HFF-Myc (cell line): ENCODE data around the gene C2orf81.
"Not testable (repeated sequence)": the region's sequence is repeated elsewhere in the genome, so short reads cannot be mapped to it uniquely, and the experiment has no call there.

Experiments used
- DNase-seq: peaks from one replicate; pipeline ENCODE4 v3.0.0-alpha.2; 2011; ENCODE audit warnings: low read depth; ENCODE audit errors: extremely low read depth
- H3K4me3 ChIP-seq: replicated peaks from 2 replicates; pipeline ENCODE4 v1.5.1; 2011; ENCODE audit warnings: low read depth, mild to moderate bottlenecking, control low read depth, low read length
- CTCF ChIP-seq: IDR thresholded peaks from 2 replicates; pipeline ENCODE4 v1.5.1; 2012; ENCODE audit warnings: mild to moderate bottlenecking, low read depth, low read length, control low read depth; ENCODE audit errors: missing control alignments

C2orf81 gene

GRCh38 chr2:74424995-74425406 is 3.6 kb upstream of the C2orf81 start:
- DNase-seq: no peak
- no peak overlapping the region for H3K4me3 ChIP-seq
- no peak for TF ChIP-seq CTCF

DNA sequence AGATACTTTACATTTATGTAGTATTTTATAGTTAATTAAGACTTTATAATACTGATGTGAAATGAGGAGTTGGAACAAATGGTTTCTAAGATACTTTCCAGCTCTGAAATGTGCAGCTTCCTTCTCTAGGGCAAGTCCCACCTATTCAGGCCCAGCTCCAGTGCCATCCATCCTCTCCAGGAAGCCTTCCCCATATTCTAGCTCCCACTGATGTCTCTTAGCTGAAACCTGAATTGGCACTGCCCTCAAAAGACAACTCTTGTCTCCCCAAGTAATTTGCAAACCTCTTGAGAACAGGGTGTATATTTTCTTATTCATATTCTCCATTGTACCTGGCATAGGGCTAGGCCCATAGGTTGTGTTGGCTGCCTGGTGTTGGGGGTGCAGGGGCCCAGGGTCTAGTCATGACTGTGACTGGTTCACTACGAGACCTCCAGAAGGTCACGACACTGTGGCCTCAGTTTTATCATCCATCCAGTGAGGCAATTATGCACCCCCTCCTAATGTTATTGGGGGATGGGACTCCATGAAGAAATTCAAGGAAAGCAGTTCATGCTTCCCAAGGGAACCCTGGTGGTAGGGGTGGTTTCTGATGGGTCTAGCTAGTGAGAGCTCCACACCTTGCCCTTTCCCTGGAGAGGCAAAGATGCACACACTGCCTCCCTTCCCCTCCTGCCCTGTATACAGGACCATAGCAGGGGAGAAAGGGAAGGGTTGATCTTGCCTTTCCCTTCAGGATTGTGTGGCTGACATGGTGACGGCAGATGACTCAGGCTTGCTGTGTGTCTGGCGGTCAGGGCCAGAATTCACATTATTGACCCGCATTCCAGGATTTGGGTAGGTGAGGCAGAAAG is 2.9 kb upstream of the C2orf81 start:
- TF ChIP-seq CTCF: no peak
- no peak for DNase-seq
- no peak overlapping the region for H3K4me3 ChIP-seq

DNA sequence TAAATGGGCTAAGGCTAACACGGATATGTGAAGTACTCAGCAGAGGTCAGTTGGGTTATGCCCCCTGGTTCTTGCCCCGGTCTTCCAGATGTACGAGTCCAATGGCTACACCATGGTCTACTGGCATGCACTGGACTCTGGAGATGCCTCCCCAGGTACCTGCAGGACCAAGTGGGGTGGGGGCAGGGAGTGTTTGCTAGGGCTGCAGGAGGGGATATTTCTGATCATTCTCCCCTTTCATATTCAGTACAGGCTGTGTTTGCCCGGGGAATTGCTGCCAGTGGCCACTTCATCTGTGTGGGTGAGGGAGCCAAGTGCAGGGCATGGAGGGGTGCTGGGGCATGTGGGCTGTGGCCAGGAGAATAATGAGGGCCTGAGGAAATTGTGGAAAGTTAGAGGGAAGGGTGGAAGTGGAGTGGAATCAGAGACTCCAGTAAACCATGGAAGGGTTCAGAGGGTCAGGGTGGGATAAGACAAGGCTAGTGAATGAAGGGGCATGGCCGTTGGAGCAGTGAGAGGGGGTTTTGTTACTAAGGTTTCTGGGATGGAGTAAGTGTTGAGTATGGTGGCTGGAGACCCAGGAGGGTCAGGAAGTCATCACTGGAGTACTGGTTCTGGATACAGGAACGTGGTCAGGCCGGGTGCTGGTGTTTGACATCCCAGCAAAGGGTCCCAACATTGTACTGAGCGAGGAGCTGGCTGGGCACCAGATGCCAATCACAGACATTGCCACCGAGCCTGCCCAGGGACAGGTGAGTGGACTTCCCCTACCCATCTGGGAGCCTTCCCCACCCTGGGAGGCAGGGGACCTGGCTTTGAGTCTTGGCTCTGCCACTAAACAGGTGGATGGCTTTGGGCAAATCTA is 2.0 kb upstream of the C2orf81 start:
- no peak overlapping the region for H3K4me3 ChIP-seq
- no peak for TF ChIP-seq CTCF
- no peak for DNase-seq

DNA sequence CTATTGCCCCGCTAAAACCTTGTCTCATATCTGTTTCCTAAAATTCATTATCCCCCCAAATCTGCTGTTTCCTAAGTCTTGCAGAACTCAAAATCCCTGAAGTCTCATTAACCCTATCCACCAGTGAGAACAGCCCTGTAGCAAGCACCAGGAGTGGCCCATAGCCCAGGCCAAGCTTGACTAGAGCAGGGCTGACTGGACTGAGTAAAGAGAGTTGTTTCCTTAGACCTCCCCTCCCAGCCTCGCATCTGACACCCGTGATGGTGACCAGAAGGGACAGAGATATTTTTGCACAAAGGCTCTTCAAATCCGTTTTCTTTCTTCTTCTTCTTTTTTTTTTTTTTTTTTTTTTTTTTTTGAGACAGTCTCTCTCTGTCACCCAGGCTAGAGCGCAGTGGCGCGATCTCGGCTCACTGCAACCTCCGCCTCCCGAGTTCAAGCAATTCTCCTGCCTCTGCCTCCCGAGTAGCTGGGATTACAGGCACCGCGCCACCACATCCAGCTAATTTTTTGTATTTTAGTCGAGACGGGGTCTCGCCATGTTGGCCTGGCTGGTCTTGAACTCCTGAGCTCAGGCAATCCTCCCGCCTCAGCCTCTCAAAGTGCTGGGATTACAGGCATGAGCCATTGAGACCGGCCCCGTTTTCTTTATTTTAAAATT is 846 bp downstream of the C2orf81 start:
- H3K4me3 ChIP-seq: peak overlapping the region; percentile 59
- DNase-seq: not testable (repeated sequence)

DNA sequence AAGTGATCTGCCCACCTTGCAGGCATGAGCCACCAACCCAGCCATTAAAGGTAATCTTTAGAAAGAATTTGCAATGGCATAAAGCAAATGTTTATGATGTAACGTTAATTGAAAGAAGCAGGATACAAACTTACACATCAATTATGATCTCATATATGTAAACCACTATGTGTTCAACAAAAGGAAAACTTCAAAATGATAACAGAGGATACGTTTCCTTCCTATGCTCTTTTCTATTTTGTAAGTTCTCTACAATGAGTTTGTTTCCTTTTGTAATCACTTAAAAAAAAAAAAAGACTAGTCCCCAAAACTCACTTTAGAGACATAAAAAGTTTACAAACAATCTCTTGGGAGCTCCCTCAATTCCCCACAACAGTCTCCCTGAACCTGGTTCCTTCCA is 1.4 kb downstream of the C2orf81 start:
- TF ChIP-seq CTCF: no peak
- DNase-seq: no peak
- no peak overlapping the region for H3K4me3 ChIP-seq

DNA sequence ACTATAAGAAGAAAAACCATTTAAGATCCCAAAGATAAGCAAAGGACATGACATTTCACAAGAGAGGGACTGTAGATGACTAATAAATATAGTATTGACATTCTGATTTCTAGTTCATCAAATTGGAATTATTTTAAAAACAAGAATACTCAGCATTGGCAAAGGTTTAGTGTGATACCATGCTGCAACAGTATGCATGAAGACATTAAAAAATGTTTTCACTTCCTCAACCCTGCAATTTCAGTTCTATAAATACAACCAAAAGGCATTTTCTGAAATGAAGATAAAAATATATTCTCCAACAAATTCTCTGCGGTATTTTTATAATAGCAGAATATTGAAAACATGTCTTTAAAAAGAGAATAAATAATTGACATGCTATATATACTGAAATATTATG is 2.1 kb downstream of the C2orf81 start:
- TF ChIP-seq CTCF: no peak
- no peak overlapping the region for H3K4me3 ChIP-seq
- no peak for DNase-seq

DNA sequence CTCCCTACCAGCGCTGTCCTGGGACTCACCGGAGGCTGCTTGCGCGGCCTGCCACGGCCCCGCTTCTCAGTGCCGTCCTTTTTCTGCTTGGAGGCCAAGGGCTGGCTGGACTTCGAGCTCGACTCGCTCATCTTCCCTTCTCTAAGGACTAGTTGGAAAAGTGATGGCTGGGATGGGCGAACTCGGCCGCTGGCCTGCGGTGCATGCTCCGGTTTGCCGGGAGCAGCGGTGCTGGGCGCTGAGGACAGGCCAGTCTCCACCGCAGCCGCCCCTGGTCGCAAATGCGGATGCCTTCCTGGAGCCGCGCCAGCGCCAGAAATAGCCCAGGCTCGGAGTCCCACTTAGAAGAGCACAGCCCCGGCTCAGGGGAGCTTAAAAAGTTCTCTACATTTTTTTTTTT is 3.1 kb downstream of the C2orf81 start:
- no peak for DNase-seq
- no peak overlapping the region for H3K4me3 ChIP-seq
- no peak for TF ChIP-seq CTCF
